Activated CD8-positive, alpha-beta memory T cell treated with anti-CD3 and anti-CD28 coated beads for 1 hour (primary cell): Measurements from ENCODE around the gene KRT73.

Experiments used
- DNase-seq, 2 donors: peaks; one replicate each; pipeline ENCODE4 v3.0.0-alpha.2; 2020; ENCODE audit warnings: low read depth in 1 of 2; ENCODE audit errors: extremely low read depth in 1 of 2

KRT73 gene

GRCh38 chr12:52627395-52628110 is 9.2 kb upstream of the KRT73 start:
- DNase-seq: no peak

DNA sequence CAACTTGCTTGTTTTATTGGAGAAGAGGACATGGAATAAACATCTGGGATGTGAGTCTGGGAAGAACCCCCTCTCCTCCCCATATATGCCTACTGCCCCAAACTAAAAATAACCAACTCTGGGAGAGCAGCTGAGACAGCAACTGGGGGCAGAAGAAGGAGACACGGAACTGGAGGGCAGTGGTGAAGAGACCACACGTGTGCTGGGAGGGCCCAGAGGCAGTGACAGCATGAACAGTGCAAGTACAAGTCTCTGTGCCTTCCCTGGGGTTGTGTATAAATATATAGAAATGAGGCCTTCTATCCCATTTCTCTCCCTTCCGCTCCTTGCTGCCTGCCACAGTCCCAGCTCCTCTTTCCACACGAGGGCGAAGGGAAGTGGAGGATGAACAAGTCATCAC is 4.0 kb upstream of the KRT73 start:
- DNase-seq: no peak

DNA sequence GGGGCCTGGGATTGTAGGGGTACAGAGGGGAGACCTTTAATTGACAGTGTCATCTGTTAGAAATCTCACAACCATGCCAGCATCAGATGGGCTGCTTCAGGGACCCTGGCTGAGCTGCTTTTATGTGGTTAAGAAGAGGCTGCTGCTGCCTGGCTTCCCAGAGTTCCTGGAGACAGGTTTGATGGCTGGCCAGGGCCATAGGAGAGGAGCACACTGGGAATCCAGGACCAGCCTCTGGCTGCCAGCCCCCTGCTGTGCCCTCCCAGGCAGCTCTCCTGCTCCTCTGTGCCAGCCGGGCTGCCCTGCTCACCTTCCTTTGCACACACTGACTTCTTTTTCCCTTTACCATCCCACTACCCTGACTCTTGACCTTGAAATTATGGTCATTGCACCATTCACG is 507 bp upstream of the KRT73 start:
- DNase-seq: no peak

GRCh38 chr12:52617403-52617785 is 965 bp downstream of the KRT73 start:
- DNase-seq: no peak

- DNase-seq: no peak
Measured at GRCh38 chr12:52616680-52617402, 1.5 kb downstream of the KRT73 start.

GRCh38 chr12:52615912-52616311 is 2.4 kb downstream of the KRT73 start:
- DNase-seq: no peak

GRCh38 chr12:52615208-52615868 is 3.0 kb downstream of the KRT73 start:
- no peak for DNase-seq

DNA sequence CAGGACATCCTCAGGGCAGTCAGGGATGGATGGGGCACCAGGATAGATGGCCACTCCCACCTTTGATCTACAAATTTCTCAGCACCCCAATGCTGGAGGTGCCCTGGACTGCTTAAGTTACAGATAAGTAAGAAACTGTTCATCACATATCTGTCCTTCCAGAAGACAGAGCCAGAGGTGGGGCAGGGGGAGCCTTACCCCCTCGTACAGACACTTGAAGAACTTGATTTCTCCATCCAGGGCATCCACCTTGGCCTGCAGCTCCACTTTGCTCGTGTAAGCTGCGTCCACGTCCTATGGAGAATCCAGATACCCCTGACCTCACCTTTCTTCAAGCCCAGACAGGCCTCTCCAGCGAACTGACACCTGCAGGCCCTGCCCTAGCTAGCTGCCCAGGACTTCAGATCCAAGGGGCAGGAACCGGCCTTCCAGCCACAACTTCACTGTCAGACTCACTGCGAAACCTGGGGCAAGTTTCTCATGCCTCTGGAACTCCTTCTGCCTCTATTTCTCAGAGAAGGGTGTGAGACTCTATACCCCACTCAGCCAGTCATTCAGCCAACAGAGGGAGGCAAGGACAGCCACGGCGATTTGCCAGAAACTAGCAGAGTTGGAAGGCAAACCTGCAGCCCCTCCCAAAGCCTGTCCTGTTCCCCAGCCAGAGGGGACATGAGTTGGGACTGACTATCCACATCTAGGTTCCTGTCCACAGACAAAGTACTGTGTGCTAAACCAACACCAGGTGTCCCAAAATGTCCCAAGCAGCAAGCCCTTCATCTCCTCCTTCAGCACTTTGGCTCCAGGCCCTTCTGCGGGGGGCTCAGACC is 3.8 kb downstream of the KRT73 start:
- DNase-seq: no peak

GRCh38 chr12:52613384-52614030 is 4.9 kb downstream of the KRT73 start:
- no peak for DNase-seq

GRCh38 chr12:52612431-52613383 is 5.7 kb downstream of the KRT73 start:
- DNase-seq: no peak

GRCh38 chr12:52611080-52611468 is 7.3 kb downstream of the KRT73 start:
- no peak for DNase-seq

- DNase-seq: no peak
Measured at GRCh38 chr12:52608826-52609630, 9.3 kb downstream of the KRT73 start.

- DNase-seq: no peak
Measured at GRCh38 chr12:52608161-52608560, 10.2 kb downstream of the KRT73 start.

- no peak for DNase-seq
Measured at GRCh38 chr12:52607314-52607713, 11.0 kb downstream of the KRT73 start.

- no peak for DNase-seq
Measured at GRCh38 chr12:52606581-52607218, 11.7 kb downstream of the KRT73 start.

- DNase-seq: no peak
Measured at GRCh38 chr12:52606096-52606495, 12.3 kb downstream of the KRT73 start.

DNA sequence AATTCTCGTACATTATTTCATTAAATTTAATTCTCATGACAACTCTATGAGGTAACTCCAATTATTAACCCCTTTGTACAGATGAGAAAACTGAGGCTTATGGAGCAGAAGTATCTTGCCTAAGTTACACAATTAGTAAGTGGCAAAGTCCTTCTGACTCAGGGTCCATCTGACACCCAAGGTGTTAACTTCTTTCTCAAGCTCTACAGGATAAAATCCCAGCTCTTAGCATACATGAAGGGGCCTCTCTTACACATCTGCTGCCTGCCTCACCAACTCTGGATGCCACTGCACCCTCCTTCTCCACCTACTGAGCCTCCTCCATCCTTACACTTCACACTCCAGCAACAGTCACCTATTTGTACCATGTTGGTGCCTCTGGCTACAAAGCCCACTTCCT is 12.8 kb downstream of the KRT73 start:
- no peak for DNase-seq

GRCh38 chr12:52604859-52605258 is 13.5 kb downstream of the KRT73 start:
- no peak for DNase-seq
